Measurements from ENCODE around the gene SPSB2.

DNA sequence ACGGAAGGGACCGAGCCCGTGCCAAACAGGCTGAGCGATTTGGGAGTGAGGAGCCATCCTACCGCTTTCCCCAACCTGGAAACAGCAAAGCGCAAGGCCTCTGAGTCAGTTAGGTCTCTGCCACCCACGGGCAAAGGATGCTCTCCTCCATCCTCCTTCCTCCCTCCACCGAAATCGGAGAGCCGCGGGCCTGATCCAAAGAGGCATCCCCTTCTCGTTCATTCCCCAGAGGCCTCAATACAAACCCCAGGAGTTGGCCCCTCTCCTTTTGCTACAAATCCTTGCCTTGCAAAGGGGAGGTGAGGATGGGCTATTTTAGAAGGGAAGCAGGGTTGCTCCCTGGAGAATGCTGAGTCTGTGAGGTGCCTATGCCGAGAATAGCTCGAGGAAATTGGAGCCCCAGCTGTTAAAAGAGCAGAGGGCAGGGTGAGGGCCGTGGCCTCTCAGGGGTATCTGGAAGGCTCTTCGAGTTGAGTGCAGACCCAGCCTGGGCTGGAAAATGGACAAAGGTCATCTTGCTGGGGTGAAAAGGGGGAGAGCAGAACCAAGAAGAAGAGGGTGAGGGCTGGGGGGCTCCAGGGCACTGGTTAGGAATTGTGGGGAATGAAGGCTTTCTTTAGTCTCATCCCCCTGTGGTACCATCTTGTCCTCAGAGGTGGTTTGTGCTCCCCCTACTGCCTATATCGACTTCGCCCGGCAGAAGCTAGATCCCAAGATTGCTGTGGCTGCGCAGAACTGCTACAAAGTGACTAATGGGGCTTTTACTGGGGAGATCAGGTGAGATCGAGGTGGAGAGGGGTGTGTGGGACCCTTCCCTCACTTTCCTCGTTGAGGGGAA is 4.7 kb downstream of the SPSB2 start:
- TF ChIP-seq, protein P1, sequence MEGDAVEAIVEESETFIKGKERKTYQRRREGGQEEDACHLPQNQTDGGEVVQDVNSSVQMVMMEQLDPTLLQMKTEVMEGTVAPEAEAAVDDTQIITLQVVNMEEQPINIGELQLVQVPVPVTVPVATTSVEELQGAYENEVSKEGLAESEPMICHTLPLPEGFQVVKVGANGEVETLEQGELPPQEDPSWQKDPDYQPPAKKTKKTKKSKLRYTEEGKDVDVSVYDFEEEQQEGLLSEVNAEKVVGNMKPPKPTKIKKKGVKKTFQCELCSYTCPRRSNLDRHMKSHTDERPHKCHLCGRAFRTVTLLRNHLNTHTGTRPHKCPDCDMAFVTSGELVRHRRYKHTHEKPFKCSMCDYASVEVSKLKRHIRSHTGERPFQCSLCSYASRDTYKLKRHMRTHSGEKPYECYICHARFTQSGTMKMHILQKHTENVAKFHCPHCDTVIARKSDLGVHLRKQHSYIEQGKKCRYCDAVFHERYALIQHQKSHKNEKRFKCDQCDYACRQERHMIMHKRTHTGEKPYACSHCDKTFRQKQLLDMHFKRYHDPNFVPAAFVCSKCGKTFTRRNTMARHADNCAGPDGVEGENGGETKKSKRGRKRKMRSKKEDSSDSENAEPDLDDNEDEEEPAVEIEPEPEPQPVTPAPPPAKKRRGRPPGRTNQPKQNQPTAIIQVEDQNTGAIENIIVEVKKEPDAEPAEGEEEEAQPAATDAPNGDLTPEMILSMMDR (IDR thresholded peaks at IDR 0.05), result no peak
- TF ChIP-seq POLR2A (IDR thresholded peaks at IDR 0.05), result no peak

Measured in heart left ventricle (tissue), 13 donors.